ENCODE measurements around the gene LMF1.

LMF1 gene

GRCh38 chr16:995783-996182, 25.0 kb upstream of the LMF1 start:
- TF ChIP-seq CTCF (IDR thresholded peaks at IDR 0.05), result no peak
- TF ChIP-seq ZFX (IDR thresholded peaks at IDR 0.05; ENCODE audit: borderline replicate concordance), result no peak

GRCh38 chr16:995087-995486, 24.3 kb upstream of the LMF1 start:
- no peak overlapping the region for H3K27ac ChIP-seq
- no peak for TF ChIP-seq ZFX (IDR thresholded peaks at IDR 0.05; ENCODE audit: borderline replicate concordance)
- no peak for TF ChIP-seq CTCF (IDR thresholded peaks at IDR 0.05)

More at GRCh38 chr16:995783-996182, 25.0 kb upstream of the LMF1 start:
- no peak overlapping the region for H3K27ac ChIP-seq

DNA sequence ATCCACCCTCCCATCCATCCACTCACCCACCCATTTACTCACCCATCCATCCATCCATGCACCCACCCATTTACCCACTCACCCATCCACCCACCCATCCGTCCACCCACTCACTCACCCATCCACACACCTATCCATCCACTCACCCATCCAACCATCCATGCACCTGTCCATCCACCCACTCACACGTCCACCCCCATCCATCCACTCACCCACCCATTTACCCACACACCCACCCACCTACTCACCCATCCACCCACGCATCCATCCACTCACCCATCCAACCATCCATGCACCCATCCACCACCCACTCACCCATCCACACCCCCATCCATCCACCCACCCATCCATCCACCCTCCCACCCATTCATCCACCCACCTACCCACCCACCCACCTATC, 22.9 kb upstream of the LMF1 start:
- TF ChIP-seq ZFX (IDR thresholded peaks at IDR 0.05; ENCODE audit: borderline replicate concordance) (no peak), CTCF (IDR thresholded peaks at IDR 0.05) (no peak)

GRCh38 chr16:991773-992172, 21.0 kb upstream of the LMF1 start:
- TF ChIP-seq CTCF (IDR thresholded peaks at IDR 0.05) (no peak), ZFX (IDR thresholded peaks at IDR 0.05; ENCODE audit: borderline replicate concordance) (no peak)
- no peak overlapping the region for H3K27ac ChIP-seq

More for the DNA sequence above, 22.9 kb upstream of the LMF1 start:
- no peak overlapping the region for H3K27ac ChIP-seq

- no peak overlapping the region for H3K27ac ChIP-seq
- no peak for TF ChIP-seq CTCF (IDR thresholded peaks at IDR 0.05)
- TF ChIP-seq ZFX (IDR thresholded peaks at IDR 0.05; ENCODE audit: borderline replicate concordance), result no peak
Measured at GRCh38 chr16:991345-991744, 20.6 kb upstream of the LMF1 start.

GRCh38 chr16:990516-991291, 19.9 kb upstream of the LMF1 start:
- H3K27ac ChIP-seq, result no peak overlapping the region
- TF ChIP-seq ZFX (IDR thresholded peaks at IDR 0.05; ENCODE audit: borderline replicate concordance), result no peak
- TF ChIP-seq CTCF (IDR thresholded peaks at IDR 0.05), result no peak

DNA sequence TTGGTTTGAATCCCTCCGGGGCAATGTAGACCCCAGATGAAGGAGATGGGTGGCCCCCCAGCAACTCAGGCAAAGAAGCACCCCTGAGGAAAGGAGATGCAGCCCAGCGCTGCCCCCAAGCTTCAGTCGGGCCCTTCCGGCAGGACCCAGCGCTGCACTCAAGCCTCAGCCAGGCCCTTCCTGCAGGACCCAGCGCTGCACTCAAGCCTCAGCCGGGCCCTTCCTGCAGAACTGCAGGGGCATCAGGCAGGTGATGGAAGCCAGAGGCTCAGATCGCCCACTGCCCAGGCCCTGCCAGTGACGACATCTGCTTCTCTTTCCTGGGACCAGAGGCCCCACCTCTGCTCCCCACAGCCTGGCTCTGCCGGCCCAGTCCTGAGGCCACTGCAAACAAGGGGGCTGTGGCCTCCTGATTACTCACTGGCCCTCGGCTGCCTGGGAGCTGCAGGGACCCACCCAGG, 18.6 kb upstream of the LMF1 start:
- TF ChIP-seq ZFX (IDR thresholded peaks at IDR 0.05; ENCODE audit: borderline replicate concordance) (no peak), CTCF (IDR thresholded peaks at IDR 0.05) (no peak)
- H3K27ac ChIP-seq, result no peak overlapping the region
